NK-92 (cell line): ENCODE measurements around the gene PIGW.
"Not testable (repeated sequence)": the region's sequence is repeated elsewhere in the genome, so short reads cannot be mapped to it uniquely, and the experiment has no call there.

ENCODE experiments used
- DNase-seq: peaks from one replicate; lab custom pipeline; 2025; ENCODE audit not compliant: unreplicated experiment; lab: John Stamatoyannopoulos, UW

The PIGW gene

DNA sequence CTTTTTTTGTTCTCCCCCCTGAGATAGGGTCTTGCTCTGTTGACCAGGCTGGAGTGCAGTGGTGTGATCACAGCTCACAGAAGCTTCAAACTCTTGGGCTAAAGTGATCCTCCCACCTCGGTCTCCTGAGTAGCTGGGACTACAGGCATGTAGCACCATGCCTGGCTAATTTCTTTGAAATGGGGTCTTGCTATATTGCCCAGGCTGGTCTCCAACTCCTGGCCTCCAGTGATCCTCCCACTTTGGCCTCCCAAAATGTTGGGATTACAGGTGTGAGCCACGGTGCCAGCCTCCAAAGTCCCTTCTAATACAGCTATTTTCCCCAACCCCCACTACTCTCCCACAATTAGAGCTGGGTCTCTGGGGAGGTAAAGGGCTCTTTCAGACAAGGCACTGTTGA is 26.3 kb upstream of the PIGW start:
- not testable (repeated sequence) for DNase-seq

DNA sequence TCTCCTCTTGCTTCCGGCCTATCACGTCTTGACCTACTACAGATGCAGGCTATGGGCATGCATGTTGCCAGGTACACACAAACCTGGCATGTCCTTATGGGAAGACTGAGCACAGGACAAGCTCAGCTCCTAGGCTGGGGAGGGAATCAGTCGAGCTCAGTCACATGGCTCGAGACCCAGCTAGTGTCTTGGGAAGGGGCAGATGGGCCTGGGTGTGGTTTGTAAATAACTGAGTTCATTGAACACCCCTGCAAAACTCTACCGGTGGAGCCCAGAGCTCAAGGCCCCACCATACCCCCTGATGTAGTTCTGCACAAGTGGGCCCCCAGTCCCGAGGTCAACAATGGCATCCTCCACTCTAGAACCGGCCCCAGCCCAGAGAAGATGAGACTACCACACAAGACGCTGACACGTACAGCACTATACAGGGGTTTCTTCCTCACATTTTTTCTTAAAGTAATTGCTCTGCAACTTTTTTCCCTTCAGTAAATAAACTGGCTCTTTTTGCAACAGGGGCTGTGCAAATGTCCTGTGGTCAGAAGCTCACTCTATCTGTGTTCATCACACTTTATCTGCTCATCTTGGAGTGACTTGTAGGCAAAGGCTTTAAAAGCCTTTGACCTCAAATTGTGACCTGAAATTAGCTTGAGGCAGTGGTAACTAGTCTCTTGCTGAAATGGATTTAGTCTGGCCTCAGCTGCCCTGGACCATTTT is 25.4 kb upstream of the PIGW start:
- DNase-seq: no peak

DNA sequence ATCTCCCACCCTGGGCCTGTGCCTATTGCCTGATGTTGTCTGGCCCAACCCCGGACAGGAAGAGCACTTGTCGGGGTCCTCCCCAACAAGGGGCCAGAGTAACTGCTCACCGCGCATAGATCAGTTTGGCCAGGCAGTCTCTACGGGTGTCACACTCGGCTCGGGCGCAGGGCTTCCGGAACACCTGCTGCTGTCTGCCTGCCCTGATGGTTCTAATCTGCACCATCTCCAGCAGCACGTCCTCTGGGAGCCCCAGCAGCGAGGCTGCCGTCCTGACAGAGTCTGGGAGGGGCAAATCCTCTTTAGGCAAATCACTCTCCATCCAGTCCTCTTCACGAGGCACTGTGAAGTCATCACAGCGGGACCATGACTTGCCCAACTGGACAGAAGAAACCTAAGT is 24.2 kb upstream of the PIGW start:
- DNase-seq: no peak

GRCh38 chr17:36511216-36511615 is 23.6 kb upstream of the PIGW start:
- DNase-seq: no peak

DNA sequence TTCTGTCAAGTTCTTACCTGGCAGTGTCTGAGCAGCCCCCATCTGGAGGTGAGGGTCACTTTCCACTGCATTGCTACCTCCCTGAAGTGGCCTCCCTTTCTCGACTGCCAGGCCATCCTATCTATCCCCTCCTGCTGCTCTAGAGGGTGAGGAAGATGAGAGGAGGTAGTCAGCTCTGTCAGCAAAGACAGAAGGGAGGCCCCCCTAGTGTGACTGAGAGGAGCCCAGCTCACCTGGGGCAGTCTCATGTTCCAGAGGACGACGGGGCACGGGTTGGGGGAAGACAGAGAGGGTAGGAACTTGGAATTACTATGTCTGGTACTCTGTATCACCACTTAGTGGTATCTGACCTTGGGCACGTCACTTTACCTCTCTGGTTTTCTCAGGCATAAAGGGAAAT is 22.1 kb upstream of the PIGW start:
- DNase-seq: no peak

DNA sequence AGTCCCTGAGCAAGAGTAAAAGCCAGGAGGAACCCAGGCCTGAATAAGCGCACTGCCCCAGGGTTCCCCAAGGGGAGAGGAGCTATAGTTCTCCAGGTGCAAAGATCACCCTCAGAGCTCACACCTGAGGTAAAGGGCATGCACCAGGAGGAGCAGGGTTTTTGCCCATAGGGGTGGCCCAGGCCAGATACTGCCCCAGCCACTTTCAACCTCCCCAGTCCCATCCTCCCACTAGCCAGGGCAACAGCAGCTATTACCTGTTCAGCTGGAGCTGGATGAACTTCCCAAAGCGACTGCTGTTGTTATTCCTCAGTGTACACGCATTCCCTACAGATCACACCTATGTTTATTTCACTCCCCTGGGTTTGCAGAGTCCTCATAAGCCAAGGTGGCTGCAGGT is 19.9 kb upstream of the PIGW start:
- DNase-seq: no peak

DNA sequence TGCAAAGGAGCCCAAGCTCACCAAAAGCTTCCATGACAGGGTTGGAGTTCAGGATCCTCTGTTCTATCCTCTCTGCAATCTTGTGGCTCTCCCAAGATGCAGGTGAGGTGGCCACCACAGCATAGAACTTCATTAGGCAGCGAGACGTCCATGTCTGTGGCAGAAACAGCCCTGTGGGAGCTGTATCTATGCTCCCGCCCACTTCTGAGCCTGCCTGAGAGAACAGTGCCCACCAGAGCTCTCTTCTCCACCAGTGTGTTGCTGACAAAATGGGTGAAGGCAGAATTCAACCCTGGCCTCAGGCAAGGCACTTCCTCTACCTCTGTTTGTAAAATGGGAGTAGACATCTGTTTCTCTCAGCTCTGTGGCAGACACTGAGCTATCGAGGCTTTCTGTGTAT is 18.9 kb upstream of the PIGW start:
- DNase-seq: no peak

GRCh38 chr17:36523113-36523512 is 11.7 kb upstream of the PIGW start:
- no peak for DNase-seq

GRCh38 chr17:36524428-36524876 is 10.3 kb upstream of the PIGW start:
- no peak for DNase-seq

GRCh38 chr17:36525113-36525512 is 9.7 kb upstream of the PIGW start:
- no peak for DNase-seq

- no peak for DNase-seq
Observed at GRCh38 chr17:36525888-36526287, 8.9 kb upstream of the PIGW start.

DNA sequence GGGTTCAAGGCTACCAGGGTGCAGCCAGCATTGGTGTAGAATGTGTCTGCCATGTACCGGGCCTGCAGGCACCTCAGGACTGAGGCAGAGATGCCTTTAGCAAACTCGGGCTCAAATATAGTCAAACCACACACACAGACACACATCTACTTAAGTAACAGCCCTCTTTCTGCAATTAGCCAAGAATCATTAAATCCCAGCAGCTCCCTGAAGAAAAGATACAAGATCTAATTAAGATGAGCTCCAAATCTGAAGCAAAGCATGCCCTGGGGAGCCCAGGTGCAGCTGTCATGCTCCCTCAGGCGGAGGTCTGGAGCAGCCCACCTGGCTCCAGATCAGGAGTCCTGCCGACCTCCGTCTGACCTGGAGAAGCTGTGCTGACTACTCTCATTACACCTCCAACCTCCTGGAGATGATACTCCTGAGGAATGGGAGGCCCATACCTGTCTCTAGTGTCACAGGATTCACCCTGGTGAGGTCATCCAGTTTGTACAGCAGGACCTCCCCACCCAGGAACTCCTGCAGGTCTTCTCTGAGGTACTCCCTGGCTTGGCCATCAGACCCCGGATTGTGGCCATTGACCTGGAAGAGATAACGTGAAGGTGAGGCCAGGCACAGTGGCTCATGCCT is 7.1 kb upstream of the PIGW start:
- no peak for DNase-seq

DNA sequence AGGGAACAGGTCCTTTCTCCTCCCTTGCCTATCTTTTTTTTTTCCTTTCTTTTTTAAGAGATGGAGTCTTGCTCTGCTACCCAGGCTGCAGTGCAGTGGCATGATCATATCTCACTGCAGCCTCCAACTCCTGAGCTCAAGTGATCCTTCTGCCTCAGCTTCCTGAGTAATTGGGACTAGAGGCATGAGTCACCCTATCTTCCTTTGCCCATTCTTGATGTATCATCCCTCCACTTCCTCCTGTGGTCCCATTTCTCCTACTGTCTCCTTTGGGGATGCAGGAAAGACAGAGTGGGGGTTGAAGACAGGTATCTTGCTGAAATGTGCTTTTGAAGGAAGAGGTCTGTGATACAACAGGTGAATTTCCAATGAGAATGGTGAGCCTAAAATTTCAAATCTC is 5.7 kb upstream of the PIGW start:
- no peak for DNase-seq

DNA sequence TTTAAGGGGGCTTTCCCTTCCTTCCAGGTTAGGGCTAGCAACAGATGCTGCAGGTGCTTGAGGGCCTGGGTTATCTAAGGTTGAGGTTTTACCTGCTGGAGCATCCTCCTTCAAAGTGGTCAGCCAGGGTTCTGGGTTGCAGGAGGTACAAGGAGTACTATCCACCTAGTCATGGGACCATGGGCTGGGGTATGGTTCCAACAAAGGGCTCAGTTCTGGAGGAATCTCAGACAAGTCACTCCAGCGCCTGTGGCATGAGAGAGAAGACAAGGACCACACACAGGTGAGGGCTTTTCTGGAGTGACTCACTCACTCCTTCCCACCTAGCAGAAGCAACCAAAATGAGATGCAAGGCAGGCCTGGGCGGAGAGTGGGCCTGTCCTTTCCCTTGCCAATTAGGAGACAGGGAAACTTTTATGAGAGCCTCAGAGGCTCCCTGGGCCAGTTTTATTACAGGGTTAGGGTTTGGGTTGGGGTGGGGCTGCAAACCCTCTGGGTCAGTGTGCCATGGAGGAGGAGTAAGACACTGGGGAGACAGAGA is 2.3 kb upstream of the PIGW start:
- DNase-seq: no peak

DNA sequence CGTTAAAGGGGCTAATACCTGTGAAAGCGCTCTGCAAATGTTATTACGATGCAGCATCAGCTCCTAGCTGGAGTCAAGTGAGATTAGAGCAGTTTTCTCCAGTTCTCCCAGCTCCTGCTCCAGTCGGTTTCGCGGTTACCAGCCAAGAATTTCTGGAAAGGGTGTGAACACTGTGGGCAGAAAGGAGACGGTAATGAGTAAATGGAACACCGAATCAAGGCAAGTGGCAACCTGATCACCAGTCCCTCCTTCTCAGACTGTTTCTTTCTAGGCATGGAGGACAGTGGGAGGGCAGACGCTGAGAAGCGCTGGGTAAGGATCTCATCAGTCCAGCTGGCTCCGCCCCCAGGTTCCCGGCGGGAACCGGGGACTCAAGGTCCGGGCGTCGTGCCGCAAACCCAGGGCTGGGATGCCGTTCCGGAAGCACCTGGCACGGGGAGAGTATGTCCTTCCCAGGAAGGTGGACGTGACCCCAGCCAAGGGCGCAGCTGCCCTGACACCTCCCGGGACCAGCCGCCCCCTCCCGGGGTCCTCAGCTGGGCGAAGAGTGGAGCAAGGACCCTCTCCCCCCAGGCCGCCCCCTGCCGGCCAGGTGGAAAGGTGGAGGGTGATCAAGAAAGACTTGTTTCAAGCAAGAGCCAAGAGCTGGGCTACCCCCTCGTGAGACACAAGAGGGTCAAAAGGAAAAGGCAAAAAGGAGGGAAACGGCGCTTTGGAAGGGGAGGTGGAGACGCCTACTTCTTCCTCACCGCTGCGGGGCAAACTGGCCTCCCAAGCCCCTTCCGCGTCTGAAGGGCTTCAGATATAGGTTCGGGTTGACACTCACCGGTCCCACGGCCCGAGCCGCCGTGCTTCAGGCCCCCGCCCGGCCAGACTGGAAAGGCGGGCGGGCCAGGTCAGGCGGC is 600 bp upstream of the PIGW start:
- DNase-seq: no peak

DNA sequence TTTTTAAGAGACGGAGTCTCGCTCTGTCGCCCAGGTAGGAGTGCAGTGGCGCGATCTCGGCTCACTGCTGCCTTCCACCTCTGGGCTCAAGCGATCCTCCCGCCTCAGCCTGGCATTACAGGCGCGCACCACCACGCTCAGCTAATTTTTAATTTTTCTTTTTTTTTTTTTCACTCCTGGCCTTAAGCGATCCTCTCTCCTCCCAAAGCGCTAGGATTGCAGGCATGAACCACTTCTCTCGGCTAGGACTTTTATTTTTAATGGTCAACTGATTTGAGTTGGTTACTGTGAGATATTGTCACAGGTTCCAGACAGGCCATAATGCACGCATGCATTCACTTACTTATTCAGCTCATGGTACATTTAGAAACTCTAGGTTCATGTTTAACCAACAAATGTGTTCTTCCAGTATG is 888 bp downstream of the PIGW start:
- no peak for DNase-seq

DNA sequence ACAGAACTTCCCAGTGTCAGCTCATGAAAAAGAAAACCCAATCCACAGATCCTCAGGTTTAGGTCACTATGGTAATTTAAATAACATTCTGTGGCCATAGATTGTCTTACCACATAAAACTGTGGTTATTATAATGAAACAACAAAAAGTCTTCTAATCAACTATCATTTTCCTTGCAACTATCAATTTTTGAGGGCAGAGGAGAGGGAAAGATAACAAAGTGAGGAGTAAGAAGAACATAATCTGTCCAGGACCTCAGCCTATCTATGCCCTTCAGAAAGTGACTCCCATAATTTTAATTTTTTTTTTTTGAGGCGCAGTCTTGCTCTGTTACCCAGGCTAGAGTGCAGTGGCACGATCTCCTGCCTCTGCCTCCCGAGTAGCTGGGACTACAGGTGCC is 5.9 kb downstream of the PIGW start:
- no peak for DNase-seq

GRCh38 chr17:36542755-36543154 is 8.0 kb downstream of the PIGW start:
- DNase-seq: no peak

DNA sequence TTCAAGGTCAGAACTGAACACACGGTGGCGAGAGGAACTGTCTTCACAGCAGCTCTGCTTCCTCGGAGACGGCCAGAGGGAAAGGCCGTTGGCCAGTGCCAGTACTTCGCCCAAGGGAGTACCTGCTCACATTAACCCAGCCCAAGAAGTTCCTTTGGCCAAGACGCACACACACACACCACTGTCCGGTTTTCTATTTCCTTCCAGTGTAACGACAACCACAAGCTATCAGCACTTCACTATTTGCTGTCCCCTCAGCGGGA is 9.2 kb downstream of the PIGW start:
- no peak for DNase-seq

DNA sequence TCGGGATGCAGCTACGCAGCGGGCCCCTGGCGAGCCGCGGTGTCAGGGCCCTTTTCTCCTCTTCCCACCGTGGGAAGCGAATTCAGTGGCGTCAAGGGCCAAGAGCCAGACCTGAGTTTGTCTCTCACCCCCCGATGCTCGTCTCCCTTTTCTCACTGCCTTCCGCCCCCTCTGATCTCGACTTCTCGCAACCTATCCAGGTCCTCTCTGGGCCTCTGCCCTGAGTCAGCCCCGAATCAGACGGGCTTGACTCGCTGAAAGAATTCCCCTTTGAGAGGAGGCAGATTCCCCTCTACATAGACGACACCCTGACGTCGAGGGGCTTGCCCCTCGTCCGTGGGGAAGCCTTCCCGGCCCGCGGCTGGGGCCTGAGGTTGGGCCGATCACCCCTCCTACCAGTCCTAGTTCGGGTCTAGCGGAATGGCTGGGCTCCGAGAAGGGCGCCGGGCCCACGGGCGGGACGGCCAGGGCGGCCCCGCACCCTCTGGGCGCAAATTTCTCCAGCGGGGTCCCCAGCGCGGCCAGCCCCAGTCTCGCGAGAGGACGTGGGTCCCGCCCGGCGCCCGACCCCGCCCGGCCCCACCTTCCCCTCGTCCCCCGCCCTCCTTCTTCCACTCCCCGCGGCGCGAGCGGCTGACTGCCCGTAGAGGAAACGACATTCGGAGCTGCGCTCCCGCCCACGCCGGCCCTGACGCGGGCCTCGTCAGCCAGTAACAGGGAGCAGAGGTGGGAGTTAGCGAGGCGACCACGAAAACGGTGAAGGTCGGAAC is 9.7 kb downstream of the PIGW start, which contains the start of gene GGNBP2:
TSS of gene GGNBP2 (plus strand) at position 613 of the 770 bp plus-strand sequence. CDS start 806 bp downstream, outside the sequence.
- DNase-seq: peak; percentile 59

GRCh38 chr17:36545077-36545464 is 10.3 kb downstream of the PIGW start:
- DNase-seq: no peak
